ENCODE data around the gene DLGAP1. TPM values are rescaled to one million over a fixed set of nuclear protein-coding genes. Genes with fewer than 3 reads are reported as not detected.

The DLGAP1 gene
- total and polyA plus RNA-seq, 9 donors: 2.0 to 42.7 (median 3.8) TPM

DNA sequence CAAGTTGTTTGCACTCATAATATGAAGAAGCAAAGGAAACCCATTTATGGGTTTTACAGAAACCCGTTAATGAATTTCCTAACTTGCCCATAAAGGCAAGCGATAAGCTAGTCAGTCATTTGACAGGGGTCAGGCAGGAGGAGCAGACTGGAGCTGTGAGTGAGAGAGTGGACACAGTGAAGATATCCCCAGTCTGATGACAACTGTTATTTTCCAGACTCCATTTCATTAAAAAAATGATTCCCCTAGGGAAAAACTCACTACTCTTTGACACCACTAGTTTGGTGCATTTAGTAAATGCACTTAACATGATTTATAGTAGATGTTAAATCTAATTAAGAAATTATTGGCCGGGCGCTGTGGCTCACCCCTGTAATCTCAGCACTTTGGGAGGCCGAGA is 924.3 kb downstream of the DLGAP1 start:
- WGBS, 3 donors: 83 to 93% (median 84%) methylated on average over 5 of the region's 5 CpGs
- no peaks in the 10 kb centered on the region for H3K4me1 ChIP-seq (ENCODE audit: insufficient read depth)
- no peaks in the 10 kb centered on the region for H3K36me3 ChIP-seq
- H3K27ac ChIP-seq: no peak overlapping the region
- DNase-seq: no peak
- H3K4me3 ChIP-seq: no peak overlapping the region
- intact Hi-C loops (cut with DNase I): no loop called here
- no peaks in the 10 kb centered on the region for H3K27me3 ChIP-seq
- H3K9me3 ChIP-seq: no peaks in the 10 kb centered on the region
- TF ChIP-seq, protein P1, sequence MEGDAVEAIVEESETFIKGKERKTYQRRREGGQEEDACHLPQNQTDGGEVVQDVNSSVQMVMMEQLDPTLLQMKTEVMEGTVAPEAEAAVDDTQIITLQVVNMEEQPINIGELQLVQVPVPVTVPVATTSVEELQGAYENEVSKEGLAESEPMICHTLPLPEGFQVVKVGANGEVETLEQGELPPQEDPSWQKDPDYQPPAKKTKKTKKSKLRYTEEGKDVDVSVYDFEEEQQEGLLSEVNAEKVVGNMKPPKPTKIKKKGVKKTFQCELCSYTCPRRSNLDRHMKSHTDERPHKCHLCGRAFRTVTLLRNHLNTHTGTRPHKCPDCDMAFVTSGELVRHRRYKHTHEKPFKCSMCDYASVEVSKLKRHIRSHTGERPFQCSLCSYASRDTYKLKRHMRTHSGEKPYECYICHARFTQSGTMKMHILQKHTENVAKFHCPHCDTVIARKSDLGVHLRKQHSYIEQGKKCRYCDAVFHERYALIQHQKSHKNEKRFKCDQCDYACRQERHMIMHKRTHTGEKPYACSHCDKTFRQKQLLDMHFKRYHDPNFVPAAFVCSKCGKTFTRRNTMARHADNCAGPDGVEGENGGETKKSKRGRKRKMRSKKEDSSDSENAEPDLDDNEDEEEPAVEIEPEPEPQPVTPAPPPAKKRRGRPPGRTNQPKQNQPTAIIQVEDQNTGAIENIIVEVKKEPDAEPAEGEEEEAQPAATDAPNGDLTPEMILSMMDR (IDR thresholded peaks at IDR 0.05): no peak
- TF ChIP-seq POLR2A (IDR thresholded peaks at IDR 0.05) (no peak), EP300 (IDR thresholded peaks at IDR 0.05) (no peak)

DNA sequence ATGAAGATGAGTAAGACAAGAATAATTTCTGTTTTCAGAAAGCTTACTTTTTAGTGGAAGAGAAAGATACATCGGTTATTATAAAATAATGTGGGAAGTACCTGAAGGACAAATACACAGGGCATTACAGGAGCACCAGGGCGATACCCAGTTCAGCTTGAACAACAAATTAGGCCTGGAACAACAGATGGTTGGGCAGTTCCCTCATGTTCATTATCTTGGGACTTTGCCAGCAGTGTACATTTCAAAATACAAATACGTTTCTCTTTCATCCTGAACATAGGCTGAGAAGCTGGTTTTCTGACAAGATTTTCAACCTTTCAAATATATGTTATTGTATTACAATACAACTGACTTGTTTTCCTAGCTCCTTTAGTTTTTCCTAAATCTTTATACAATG is 925.5 kb downstream of the DLGAP1 start:
- no peak overlapping the region for H3K27ac ChIP-seq
- H3K4me1 ChIP-seq (ENCODE audit: insufficient read depth): no peaks in the 10 kb centered on the region
- no peaks in the 10 kb centered on the region for H3K9me3 ChIP-seq
- 42 to 55% (median 44%) methylated on average over 3 of the region's 3 CpGs for WGBS, 3 donors
- no peak for TF ChIP-seq EP300 (IDR thresholded peaks at IDR 0.05)
- TF ChIP-seq, protein P1 (IDR thresholded peaks at IDR 0.05): no peak
- TF ChIP-seq POLR2A (IDR thresholded peaks at IDR 0.05): no peak
- DNase-seq: no peak
- H3K4me3 ChIP-seq: no peak overlapping the region
- H3K36me3 ChIP-seq: no peaks in the 10 kb centered on the region
- intact Hi-C loops (cut with DNase I): no loop called here
- H3K27me3 ChIP-seq: no peaks in the 10 kb centered on the region

DNA sequence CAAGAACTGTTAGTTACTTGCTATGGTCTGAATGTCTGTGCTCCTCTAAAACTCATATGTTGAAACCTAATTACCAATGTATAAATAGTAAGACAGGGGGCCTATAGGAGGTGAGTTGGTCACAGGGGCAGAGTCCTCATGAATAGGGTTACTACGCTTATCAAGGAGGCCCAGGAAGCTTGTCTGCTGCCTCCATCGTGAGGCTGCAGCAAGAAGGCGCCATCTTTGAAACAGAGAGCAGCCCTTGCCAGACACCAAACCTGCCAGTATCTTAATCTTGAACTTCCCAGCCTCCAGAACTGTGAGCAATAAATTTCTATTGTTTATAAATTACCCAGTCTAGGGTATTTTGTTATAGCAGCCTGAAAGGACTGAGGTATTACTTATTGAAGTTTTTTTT is 926.0 kb downstream of the DLGAP1 start:
- Histone ChIP-seq H3K4me3 (no peak overlapping the region), H3K27ac (no peak overlapping the region), H3K4me1 (ENCODE audit: insufficient read depth) (no peaks in the 10 kb centered on the region), H3K27me3 (no peaks in the 10 kb centered on the region), H3K36me3 (no peaks in the 10 kb centered on the region), H3K9me3 (no peaks in the 10 kb centered on the region)
- intact Hi-C loops (cut with DNase I): no loop called here
- no peak for DNase-seq
- TF ChIP-seq, protein P1 (IDR thresholded peaks at IDR 0.05): no peak
- TF ChIP-seq POLR2A (IDR thresholded peaks at IDR 0.05): no peak
- no peak for TF ChIP-seq EP300 (IDR thresholded peaks at IDR 0.05)
- 94 to 98% (median 97%) methylated on average over 3 of the region's 3 CpGs for WGBS, 3 donors

DNA sequence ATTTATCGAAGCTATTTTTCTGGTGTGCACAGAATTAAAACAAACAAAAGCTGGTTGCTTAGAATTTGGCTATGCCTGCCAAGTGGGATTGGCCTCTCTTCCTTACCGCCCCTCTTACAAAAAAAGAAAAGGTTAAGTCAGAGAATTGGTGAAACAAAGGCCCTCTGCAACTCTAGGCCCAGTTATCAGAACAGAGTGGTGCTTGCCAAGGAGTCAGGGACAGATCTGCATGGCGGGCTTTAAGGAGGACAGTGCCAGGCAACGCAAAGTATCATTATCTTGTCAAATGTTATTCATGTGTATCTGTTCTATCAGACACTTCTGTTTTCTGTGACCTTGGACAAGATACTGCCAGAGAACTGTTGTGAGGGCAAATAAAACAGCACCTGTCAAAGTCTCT is 926.9 kb downstream of the DLGAP1 start:
- H3K9me3 ChIP-seq: no peaks in the 10 kb centered on the region
- no peaks in the 10 kb centered on the region for H3K4me1 ChIP-seq (ENCODE audit: insufficient read depth)
- no peak overlapping the region for H3K4me3 ChIP-seq
- WGBS, 3 donors: 31 to 45% (median 42%) methylated on average over 4 of the region's 4 CpGs
- H3K27ac ChIP-seq: no peak overlapping the region
- TF ChIP-seq EP300 (IDR thresholded peaks at IDR 0.05): no peak
- no peaks in the 10 kb centered on the region for H3K27me3 ChIP-seq
- intact Hi-C loops (cut with DNase I): no loop called here
- DNase-seq: no peak
- H3K36me3 ChIP-seq: no peaks in the 10 kb centered on the region

DNA sequence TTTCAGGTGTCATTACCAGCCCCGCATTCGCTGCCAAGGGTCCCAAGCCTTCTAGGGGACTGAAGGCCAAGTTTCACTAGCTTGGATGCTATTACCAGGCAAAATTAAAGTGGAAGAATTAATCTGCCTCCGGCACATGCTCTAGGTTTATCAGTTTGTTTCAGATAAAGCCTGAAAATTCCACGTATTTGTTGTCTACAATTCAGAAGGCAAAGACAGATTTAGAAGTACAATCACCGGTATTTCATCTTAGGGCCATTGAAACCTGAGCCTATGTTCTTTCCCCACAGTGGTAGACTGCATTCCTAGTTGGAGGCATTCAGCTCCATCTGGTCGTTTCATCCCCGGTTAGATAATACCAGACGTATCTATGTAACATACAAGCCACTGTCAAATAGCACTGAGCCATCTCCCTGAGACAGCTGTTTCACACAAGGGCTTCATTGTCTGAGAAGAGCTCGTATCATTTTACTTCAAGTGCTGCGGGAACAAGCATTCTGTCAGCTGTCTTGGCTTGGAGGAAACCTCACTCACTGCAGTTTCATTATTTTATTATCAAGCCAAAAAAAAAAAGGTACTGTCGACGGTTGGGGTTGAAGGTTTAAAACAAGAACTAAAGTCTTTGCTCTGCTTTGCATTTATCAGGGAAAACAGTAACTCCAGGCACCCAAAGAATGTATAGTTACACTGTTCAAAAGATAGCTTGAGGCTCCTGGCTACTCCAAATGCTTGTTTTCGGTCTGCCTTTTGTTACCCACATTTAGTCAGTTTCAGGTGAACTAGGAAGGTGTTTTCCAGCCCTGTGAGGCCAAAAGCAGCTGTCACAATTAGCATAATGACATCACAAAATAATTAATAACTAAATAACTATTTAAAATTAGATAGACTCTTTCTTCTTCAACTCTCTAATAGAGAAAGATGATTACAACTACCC is 928.4 kb downstream of the DLGAP1 start:
- no peaks in the 10 kb centered on the region for H3K36me3 ChIP-seq
- no peak overlapping the region for H3K4me3 ChIP-seq
- no peaks in the 10 kb centered on the region for H3K27me3 ChIP-seq
- no peaks in the 10 kb centered on the region for H3K9me3 ChIP-seq
- intact Hi-C loops (cut with DNase I): no loop called here
- no peaks in the 10 kb centered on the region for H3K4me1 ChIP-seq (ENCODE audit: insufficient read depth)
- DNase-seq: no peak
- H3K27ac ChIP-seq: no peak overlapping the region
- 37 to 44% (median 41%) methylated on average over 13 of the region's 13 CpGs for WGBS, 3 donors
- TF ChIP-seq, protein P1 (IDR thresholded peaks at IDR 0.05): no peak
- TF ChIP-seq POLR2A (IDR thresholded peaks at IDR 0.05): no peak
- no peak for TF ChIP-seq EP300 (IDR thresholded peaks at IDR 0.05)
